Measurements from ENCODE around the gene PCIF1.
A peak's percentile ranks its signal among the peaks of the same experiment; 100 is the strongest.

The PCIF1 gene

DNA sequence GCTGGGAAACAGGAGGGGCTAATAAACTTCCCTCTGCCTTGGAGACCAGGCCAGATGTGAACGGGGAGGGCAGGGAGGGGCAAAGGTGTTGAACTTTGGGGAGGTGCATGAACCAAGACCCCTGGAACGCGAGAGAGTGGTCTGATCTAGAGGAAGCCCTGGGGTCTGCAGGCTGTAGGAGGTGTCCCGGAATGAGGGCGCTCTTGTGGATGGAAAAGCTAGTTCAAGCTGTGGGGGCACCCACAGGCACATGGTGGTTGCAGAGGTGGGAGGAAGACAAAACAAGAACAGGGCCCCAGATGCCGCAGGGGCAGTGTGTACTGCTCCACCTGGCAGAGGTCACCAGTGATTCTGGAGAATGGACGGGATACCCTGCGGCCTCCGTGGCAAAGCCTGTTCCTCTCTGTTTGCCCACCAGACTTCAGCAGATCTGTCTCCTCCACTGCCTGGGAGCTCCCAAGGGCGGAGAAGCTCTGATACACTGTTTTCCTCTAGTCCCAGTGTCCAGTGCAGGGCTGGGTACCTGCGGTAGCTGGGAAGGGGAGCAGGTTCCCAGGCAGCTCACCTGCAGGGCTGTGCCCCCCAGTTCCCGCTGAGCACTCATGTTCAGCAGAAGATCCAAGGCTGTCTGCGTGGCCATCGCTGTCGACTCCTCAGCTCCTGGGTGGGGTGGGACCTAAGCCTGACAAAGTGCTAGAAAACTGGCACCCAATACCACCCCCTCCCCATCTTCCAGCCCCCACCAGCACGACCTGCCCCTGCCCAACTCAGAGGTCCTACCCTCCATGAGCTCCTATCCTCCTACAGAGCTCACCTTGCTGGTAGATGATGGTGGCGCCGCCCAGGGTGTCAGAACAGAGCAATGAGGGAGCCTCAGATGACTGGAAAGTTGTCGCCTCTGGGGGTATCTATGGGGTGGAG lies 22.8 kb downstream of the PCIF1 start:
- no peak overlapping the region for H3K4me3 ChIP-seq (ENCODE audit: low read length)
- no peak overlapping the region for H3K4me2 ChIP-seq (ENCODE audit: low read length)
- peaks cover 12% of the 10 kb centered on the region; the same call in 1 of the 2 replicates for H4K20me1 ChIP-seq (ENCODE audit: insufficient read depth, low read length)
- H3K4me1 ChIP-seq (ENCODE audit: low read length) = peaks cover 26% of the 10 kb centered on the region
- H3K27me3 ChIP-seq (ENCODE audit: low read depth, low read length) = no peaks in the 10 kb centered on the region
- H3K36me3 ChIP-seq (replicated peaks; ENCODE audit: low read depth, low read length) = peaks cover 77% of the 10 kb centered on the region
- H3K9me3 ChIP-seq (ENCODE audit: insufficient read depth, low read length) = no peaks in the 10 kb centered on the region
- H3K27ac ChIP-seq (ENCODE audit: low read length) = no peak overlapping the region
- TF ChIP-seq, protein P1, sequence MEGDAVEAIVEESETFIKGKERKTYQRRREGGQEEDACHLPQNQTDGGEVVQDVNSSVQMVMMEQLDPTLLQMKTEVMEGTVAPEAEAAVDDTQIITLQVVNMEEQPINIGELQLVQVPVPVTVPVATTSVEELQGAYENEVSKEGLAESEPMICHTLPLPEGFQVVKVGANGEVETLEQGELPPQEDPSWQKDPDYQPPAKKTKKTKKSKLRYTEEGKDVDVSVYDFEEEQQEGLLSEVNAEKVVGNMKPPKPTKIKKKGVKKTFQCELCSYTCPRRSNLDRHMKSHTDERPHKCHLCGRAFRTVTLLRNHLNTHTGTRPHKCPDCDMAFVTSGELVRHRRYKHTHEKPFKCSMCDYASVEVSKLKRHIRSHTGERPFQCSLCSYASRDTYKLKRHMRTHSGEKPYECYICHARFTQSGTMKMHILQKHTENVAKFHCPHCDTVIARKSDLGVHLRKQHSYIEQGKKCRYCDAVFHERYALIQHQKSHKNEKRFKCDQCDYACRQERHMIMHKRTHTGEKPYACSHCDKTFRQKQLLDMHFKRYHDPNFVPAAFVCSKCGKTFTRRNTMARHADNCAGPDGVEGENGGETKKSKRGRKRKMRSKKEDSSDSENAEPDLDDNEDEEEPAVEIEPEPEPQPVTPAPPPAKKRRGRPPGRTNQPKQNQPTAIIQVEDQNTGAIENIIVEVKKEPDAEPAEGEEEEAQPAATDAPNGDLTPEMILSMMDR (IDR thresholded peaks at IDR 0.05; ENCODE audit: low read depth, low read length) = no peak
- TF ChIP-seq EZH2phosphoT487 (IDR thresholded peaks at IDR 0.05; ENCODE audit: low read depth) = no peak
- H3K79me2 ChIP-seq (ENCODE audit: low read length) = no peaks in the 10 kb centered on the region
- no peak overlapping the region for H2AFZ ChIP-seq (ENCODE audit: low read depth, low read length)
- no peak overlapping the region for H3K9ac ChIP-seq (ENCODE audit: low read length)

DNA sequence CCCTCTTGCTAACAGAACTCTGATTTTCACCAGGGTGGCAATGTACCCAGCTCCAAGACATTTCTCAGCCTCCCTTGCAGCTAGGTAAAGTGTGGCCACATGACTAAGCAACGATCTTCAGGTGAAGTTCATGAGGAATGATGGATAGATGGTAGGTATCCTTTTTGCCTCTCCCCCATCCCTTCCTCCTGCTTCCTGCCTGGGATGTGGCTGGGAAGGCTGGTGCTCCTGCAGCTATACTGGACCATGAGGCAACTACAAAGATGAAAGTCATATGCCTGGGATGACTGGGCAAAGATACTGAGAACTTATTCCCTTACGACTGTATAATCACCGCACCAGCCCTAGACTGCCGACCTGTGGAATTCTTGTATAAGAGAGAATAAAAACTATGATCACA lies 24.1 kb downstream of the PCIF1 start:
- no peaks in the 10 kb centered on the region for H3K79me2 ChIP-seq (ENCODE audit: low read length)
- H3K27ac ChIP-seq (ENCODE audit: low read length) = no peak overlapping the region
- H3K4me2 ChIP-seq (ENCODE audit: low read length) = no peak overlapping the region
- peaks cover 72% of the 10 kb centered on the region for H3K36me3 ChIP-seq (replicated peaks; ENCODE audit: low read depth, low read length)
- TF ChIP-seq EZH2phosphoT487 (IDR thresholded peaks at IDR 0.05; ENCODE audit: low read depth) = no peak
- TF ChIP-seq, protein P1 (IDR thresholded peaks at IDR 0.05; ENCODE audit: low read depth, low read length) = no peak
- peaks cover 36% of the 10 kb centered on the region for H3K4me1 ChIP-seq (ENCODE audit: low read length)
- peaks cover 15% of the 10 kb centered on the region; the same call in 1 of the 2 replicates for H4K20me1 ChIP-seq (ENCODE audit: insufficient read depth, low read length)
- H3K27me3 ChIP-seq (ENCODE audit: low read depth, low read length) = no peaks in the 10 kb centered on the region
- H3K9me3 ChIP-seq (ENCODE audit: insufficient read depth, low read length) = no peaks in the 10 kb centered on the region
- H2AFZ ChIP-seq (ENCODE audit: low read depth, low read length) = no peak overlapping the region
- no peak overlapping the region for H3K9ac ChIP-seq (ENCODE audit: low read length)
- H3K4me3 ChIP-seq (ENCODE audit: low read length) = no peak overlapping the region

DNA sequence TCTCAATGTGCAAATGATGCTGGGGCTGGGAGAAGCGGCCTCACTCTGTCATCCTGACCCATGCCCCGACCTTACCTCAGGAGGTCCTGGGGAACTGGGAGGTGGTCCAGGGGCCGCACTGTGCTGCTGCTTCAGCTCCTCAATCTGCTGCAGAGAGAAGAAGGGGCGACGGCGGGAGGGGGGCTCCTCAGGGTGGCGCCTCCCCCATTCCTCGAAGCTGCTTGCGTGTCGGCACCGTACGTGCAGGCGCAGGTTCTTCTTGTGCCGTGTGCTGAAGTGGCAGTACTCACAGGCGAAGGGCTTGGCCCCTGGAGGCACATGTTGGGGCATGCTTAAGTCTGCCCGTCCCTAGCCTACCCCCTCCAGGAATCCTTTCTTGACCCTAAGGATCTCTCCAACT lies 24.6 kb downstream of the PCIF1 start:
- Histone ChIP-seq H3K4me3 (ENCODE audit: low read length) (no peak overlapping the region), H2AFZ (ENCODE audit: low read depth, low read length) (no peak overlapping the region), H3K79me2 (ENCODE audit: low read length) (no peaks in the 10 kb centered on the region), H3K36me3 (replicated peaks; ENCODE audit: low read depth, low read length) (peaks cover 74% of the 10 kb centered on the region), H3K27ac (ENCODE audit: low read length) (no peak overlapping the region), H3K9me3 (ENCODE audit: insufficient read depth, low read length) (no peaks in the 10 kb centered on the region), H3K4me2 (ENCODE audit: low read length) (no peak overlapping the region), H3K27me3 (ENCODE audit: low read depth, low read length) (no peaks in the 10 kb centered on the region), H3K4me1 (ENCODE audit: low read length) (peaks cover 42% of the 10 kb centered on the region), H4K20me1 (ENCODE audit: insufficient read depth, low read length) (peaks cover 21% of the 10 kb centered on the region; the same call in 1 of the 2 replicates), H3K9ac (ENCODE audit: low read length) (no peak overlapping the region)
- TF ChIP-seq, protein P1 (IDR thresholded peaks at IDR 0.05; ENCODE audit: low read depth, low read length) = no peak
- TF ChIP-seq EZH2phosphoT487 (IDR thresholded peaks at IDR 0.05; ENCODE audit: low read depth) = no peak

DNA sequence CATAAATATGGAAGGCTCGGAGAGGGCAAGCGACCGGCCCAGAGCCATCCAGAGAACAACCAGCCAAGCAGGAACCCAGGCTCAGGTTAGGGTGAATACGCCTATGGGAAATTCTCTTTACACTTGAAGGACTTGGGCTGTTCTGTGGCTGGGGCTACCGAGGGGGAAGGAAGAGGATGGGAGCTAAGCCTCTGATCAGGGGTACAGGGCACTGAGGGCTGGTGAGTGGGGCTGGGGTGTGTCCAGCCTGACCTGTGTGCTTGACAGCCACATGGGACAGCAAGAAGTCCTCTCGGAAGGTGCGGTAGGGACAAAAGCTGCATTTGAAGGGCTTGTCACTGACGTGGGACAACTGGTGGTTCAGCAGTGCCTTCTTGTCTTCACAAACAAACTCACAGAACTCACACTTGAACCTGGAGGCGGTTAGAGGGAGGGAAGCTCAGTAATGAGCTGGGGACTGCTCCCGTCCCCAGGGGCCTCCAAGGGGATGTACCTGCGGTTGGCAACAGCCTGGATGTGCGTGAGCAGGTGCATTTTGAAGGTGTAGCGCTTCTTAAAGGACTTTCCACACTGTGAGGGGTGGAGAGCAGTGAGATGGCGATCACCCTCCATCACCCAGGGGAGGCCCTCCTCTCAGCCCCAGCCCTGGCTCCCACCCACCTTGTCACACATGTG lies 25.6 kb downstream of the PCIF1 start:
- TF ChIP-seq, protein P1 (IDR thresholded peaks at IDR 0.05; ENCODE audit: low read depth, low read length) = no peak
- no peak for TF ChIP-seq EZH2phosphoT487 (IDR thresholded peaks at IDR 0.05; ENCODE audit: low read depth)
- Histone ChIP-seq H3K27ac (ENCODE audit: low read length) (peak overlapping the region; percentile 32), H3K27me3 (ENCODE audit: low read depth, low read length) (no peaks in the 10 kb centered on the region), H3K36me3 (replicated peaks; ENCODE audit: low read depth, low read length) (peaks cover 80% of the 10 kb centered on the region), H3K9me3 (ENCODE audit: insufficient read depth, low read length) (no peaks in the 10 kb centered on the region), H3K79me2 (ENCODE audit: low read length) (no peaks in the 10 kb centered on the region), H3K4me3 (ENCODE audit: low read length) (peak overlapping the region; percentile 8; the same call in 1 of the 2 replicates), H3K9ac (ENCODE audit: low read length) (peak overlapping the region; percentile 4; the same call in 1 of the 2 replicates), H3K4me1 (ENCODE audit: low read length) (peaks cover 51% of the 10 kb centered on the region), H3K4me2 (ENCODE audit: low read length) (peak overlapping the region; percentile 58), H4K20me1 (ENCODE audit: insufficient read depth, low read length) (peaks cover 26% of the 10 kb centered on the region; the same call in 1 of the 2 replicates), H2AFZ (ENCODE audit: low read depth, low read length) (no peak overlapping the region)

All from OCI-LY3 (cell line).